ENCODE results near the gene NXPH2.
"Not testable (repeated sequence)": the region's sequence is repeated elsewhere in the genome, so short reads cannot be mapped to it uniquely, and the experiment has no call there.

Gene NXPH2

GRCh38 chr2:138711812-138712211, 68.4 kb downstream of the NXPH2 start:
- no peak for DNase-seq (ENCODE audit: low read depth in 2 of 2)

DNA sequence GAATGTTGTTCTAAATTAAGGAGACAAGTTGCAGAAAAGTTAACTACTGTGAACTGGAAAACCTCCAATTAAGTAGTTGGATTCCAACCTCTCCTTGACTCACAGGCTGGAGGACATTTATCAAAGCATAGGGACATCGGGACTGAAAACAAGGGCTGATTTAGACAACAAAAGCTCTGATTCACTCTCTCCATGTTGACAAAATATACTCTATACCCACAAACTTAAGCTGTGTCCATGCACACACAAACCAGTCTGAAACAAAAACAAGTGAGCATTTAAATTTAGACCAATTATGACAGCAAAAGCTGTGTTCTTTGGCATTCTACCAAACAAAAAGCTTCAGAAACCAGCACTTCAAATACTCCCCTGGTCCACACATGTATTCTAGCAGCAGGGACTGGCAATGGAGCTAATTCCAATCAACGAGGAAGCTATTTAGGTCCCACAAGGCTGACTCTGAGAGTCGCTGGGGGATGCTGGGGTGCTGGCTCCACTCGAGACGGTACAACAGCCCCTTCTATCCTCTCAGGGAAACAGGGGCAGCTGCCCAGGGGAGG, 71.4 kb downstream of the NXPH2 start:
- no peak for DNase-seq (ENCODE audit: low read depth in 2 of 2)

DNA sequence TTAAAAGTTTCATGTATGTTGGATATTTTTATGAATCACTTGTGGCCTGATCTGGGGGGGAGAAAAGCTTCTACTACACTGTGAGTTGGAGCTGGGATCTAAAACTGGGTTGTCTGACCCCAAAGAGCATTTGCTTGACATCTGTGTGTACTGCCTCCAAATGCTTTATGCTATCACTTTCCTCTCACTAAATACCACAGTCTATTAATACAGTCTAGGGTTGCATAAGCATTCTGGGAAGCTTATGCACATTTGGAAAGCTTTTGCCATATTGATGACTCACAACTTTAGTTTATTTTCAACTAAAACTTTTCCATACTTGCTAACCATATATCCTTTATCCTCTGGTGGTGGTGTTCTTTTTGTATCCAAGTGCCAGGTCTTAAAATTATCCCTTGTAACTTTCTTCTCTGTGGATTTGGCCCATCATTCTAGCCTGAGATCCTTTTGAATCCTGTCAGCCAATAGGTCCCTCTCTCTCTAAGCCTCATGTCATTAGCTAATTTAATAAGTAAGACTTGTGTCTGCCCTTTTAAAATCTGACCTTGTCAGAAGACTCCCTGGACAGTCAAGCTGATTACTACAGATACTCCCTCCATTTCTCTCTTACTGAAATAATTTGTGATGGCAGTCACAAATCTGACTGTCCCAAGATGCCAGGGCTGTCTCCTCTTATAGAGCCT, 72.7 kb downstream of the NXPH2 start:
- no peak for DNase-seq (ENCODE audit: low read depth in 2 of 2)

DNA sequence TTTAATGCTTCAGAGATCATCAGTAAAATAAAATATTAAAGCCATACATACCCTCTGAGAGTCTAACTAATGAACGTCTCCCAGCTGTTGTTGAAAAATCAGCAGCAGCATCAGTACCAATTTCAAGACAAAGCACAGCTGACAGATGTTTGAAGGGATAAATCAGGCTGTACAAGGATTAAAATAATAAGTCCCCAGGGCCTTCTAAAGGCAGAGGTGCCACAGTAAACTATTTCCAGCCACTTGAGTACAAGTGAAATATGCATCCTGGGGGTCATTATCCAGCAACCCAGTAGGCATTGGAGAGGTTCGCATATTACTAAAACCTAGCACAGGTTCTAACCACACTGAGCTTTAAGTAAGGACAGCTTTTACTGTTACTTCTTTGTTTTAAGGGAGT, 76.9 kb downstream of the NXPH2 start:
- no peak for DNase-seq (ENCODE audit: low read depth in 2 of 2)

- DNase-seq (ENCODE audit: low read depth in 2 of 2), result no peak
Measured at GRCh38 chr2:138700716-138701115, 79.5 kb downstream of the NXPH2 start.

GRCh38 chr2:138699421-138699820, 80.8 kb downstream of the NXPH2 start:
- DNase-seq (ENCODE audit: low read depth in 2 of 2), result no peak

GRCh38 chr2:138698428-138698827, 81.8 kb downstream of the NXPH2 start:
- no peak for DNase-seq (ENCODE audit: low read depth in 2 of 2)

DNA sequence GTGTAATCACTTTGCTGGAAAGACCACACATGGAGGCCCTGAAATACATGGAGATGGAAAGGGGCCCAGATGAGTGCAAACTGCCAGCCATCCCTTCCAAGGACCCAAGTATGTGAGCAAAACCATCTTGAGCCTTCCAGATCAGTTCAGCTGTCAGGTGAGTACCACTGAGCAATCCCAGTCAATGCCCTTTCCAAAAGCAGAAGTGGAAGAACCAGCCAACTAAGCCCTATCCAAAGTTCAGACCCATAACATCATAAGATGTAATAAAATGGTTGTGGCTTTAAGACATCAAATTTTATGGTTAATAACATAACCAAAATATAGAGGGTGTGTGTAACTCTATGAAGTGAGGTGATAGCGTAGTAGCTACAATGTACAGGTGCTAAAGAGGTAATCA, 88.5 kb downstream of the NXPH2 start:
- no peak for DNase-seq (ENCODE audit: low read depth in 2 of 2)

DNA sequence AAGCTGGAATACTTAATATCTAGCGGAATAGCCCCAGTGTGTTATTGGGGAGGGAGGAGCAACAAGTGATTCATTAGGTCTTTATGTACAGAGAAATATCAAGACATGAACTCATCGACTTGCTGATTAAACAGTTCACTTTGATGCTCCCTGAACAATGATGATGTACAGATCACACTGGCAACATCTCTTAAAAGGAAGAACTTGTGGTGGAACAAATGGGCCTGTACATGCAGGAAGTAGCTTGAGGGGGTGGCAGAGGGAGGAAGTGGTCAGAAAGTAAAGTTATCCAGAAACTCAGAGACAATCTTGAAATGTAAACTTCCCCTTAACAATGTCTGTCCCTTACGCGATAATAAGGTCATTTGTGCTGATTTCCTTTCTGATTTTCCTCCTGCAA, 90.5 kb downstream of the NXPH2 start:
- no peak for DNase-seq (ENCODE audit: low read depth in 2 of 2)

GRCh38 chr2:138682163-138682562, 98.0 kb downstream of the NXPH2 start:
- no peak for DNase-seq (ENCODE audit: low read depth in 2 of 2)

DNA sequence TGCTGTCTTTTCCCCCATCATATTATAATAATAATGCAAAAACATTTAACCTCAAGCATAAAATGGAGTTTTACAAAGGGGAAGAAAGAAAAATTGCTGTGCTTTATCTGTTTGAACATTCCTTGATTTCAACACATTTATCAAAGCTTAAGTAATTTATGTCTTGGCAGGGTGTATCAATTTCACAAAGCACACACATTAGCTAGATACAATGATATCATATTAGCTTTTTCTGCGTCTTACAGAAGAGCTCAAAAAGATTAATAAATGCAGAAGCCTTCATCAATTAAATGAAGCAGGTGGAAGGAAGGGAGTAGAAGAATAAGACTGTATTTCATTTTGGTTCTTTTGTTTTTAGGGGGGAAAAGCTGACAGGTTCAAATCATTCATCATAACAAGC, 103.0 kb downstream of the NXPH2 start:
- DNase-seq (ENCODE audit: low read depth in 2 of 2), result no peak

DNA sequence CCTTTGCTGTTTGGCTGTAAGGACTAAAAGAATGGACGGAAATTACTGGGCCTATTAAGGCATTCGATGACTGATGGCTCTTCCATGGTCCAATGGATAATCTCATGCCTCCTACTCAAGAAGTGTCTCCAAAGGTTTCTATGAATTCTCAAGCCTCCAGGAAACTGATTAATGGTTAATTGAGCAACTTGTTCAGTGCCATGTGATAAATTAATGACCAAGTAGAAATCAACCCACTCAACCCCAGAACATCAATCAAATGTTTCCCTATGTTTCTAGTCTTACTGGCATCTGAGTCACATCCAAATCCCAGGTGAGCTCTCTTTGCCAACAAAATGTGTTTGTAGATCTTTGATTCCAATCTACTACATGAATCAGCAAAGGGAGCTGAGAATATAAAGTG, 103.6 kb downstream of the NXPH2 start:
- DNase-seq (ENCODE audit: low read depth in 2 of 2), result no peak

DNA sequence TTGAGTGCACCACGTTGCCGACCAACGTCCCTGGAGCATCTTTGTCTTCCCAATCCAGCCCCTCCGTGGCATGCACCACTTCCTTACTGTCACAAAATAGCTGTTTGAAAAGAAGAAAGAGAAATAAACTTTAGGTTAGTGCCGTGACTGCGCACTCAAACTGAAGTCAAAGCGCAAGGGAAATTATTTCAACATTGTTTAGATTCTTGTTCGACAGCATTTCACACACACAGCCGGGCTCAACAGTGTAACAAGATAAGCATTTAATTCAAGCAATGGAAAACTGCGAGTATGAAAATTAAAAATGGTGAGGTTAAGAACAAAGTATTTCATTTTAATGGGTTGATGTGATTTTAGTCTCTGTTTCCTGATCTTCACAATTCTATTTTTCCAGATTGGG, 108.6 kb downstream of the NXPH2 start:
- no peak for DNase-seq (ENCODE audit: low read depth in 2 of 2)

- no peak for DNase-seq (ENCODE audit: low read depth in 2 of 2)
Measured at GRCh38 chr2:138670734-138671133, 109.5 kb downstream of the NXPH2 start.

- no peak for DNase-seq (ENCODE audit: low read depth in 2 of 2)
Measured at GRCh38 chr2:138665937-138666336, 114.3 kb downstream of the NXPH2 start.

GRCh38 chr2:138658187-138658894, 121.8 kb downstream of the NXPH2 start:
- DNase-seq (ENCODE audit: low read depth in 2 of 2), result no peak

GRCh38 chr2:138654146-138654545, 126.0 kb downstream of the NXPH2 start:
- DNase-seq (ENCODE audit: low read depth in 2 of 2), result no peak

DNA sequence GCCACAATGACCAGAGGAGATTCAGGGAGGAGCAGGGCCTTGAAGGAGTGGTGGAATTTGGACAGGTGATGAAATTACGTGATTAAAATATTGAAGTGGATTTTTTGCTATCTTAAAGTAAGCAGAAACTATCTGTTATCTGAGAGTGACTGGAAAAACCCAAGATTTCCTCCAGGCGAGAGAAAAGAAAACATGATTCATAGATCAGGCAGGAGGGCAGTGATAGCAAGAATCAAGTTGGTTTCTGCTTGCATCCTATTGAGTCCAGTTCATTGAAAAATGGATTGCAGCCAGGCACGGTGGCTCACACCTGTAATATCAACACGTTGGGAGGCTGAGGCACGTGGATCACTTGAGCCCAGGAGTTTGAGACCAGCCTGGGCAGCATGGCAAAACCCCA, 127.8 kb downstream of the NXPH2 start:
- no peak for DNase-seq (ENCODE audit: low read depth in 2 of 2)

- DNase-seq (ENCODE audit: low read depth in 2 of 2), result no peak
Measured at GRCh38 chr2:138649571-138649970, 130.6 kb downstream of the NXPH2 start.

GRCh38 chr2:138648606-138649005, 131.6 kb downstream of the NXPH2 start:
- no peak for DNase-seq (ENCODE audit: low read depth in 2 of 2)

GRCh38 chr2:138644776-138645175, 135.4 kb downstream of the NXPH2 start:
- DNase-seq (ENCODE audit: low read depth in 2 of 2), result not testable (repeated sequence)

DNA sequence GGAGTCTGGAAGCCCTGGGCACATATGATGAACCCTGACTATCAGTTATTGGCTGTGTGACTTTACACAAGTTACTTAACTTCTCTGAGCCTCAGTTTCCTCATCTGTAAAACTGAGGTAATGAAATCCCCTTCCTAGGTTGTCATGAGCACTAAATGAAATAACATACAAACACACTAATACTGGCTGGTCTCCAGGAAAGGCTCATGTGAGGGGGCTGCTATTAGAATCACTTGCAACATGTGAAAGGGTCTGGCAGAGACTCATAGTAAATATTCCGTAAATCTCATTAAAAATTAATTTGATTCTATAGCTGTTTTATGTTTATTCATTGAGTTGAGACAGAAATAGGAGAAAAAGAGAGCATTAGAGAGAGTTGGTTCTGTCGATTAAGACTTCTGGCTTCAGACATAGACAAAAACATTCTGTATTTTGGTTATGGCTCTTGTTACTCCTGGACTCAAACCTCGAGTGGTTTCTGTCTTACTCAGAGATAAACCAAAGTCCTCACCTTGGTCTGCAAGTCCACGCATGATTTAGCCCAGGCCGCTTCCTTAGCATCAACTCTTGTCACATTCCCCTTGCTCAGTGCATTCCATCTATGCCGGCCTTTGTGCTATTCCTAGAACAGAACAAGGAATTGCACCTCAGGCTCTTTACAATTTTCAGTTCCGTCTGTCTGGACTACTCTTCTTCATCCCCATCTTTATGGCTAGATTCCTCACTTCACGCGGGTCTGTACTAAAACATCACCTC, 139.1 kb downstream of the NXPH2 start:
- no peak for DNase-seq (ENCODE audit: low read depth in 2 of 2)

DNA sequence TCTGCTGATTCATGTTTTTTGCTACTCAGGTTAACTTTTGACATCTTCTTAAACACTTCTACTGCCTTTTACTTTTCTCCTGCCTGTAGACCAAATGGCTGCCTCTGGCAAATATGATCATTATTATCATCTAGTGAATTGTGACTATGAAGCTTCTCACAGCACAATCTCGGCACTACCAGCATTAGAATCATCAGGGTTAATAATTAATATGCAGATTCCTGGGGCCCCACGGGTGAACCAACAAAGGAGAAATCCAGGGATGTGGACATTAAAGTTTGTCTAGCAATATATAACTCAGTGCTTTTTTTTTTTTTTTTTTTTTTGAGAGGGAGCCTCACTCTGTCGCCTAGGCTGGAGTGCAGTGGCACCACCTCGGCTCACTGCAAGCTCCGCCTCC, 142.5 kb downstream of the NXPH2 start:
- DNase-seq (ENCODE audit: low read depth in 2 of 2), result no peak

Measured in activated CD8-positive, alpha-beta memory T cell treated with anti-CD3 and anti-CD28 coated beads for 4 hours (primary cell).